GM10847 (cell line): ENCODE data around the gene CMA1.

Experiments used
- POLR2A ChIP-seq: IDR thresholded peaks from 2 replicates; pipeline ENCODE4 v1.6.1; 2011; ENCODE audit not compliant: insufficient read length; ENCODE audit errors: extremely low read depth

CMA1 gene

GRCh38 chr14:24465368-24465767 lies 42.7 kb downstream of the CMA1 start:
- TF ChIP-seq POLR2A = no peak

GRCh38 chr14:24463884-24464785 lies 43.9 kb downstream of the CMA1 start:
- TF ChIP-seq POLR2A = no peak

GRCh38 chr14:24463017-24463883 lies 44.8 kb downstream of the CMA1 start:
- TF ChIP-seq POLR2A = no peak

- TF ChIP-seq POLR2A = no peak
These were observed 46.7 kb downstream of the CMA1 start for GRCh38 chr14:24461336-24461735.

- TF ChIP-seq POLR2A = no peak
These were observed 48.7 kb downstream of the CMA1 start for GRCh38 chr14:24459331-24459730.

GRCh38 chr14:24458736-24459135 lies 49.3 kb downstream of the CMA1 start:
- no peak for TF ChIP-seq POLR2A

- no peak for TF ChIP-seq POLR2A
These were observed 51.1 kb downstream of the CMA1 start for GRCh38 chr14:24456980-24457379.
